Neural cell (in vitro differentiated cells): ENCODE measurements around the gene RASGEF1C. TPM values are rescaled to one million over a fixed set of nuclear protein-coding genes. Genes with fewer than 3 reads are reported as not detected.

Experiments
- H2AFZ ChIP-seq: fragments of 200-600, 300-800 bp; sonication (generic), shearing (Covaris generic); 2 replicates; pipeline ENCODE4 v1.6.0; 2014; ENCODE audit warnings: low read depth, mild to moderate bottlenecking, antibody characterized with exemption, low read length, moderate library complexity
- H3F3A ChIP-seq: fragments of 200-600 bp; shearing (Covaris generic); 2 replicates; pipeline ENCODE4 v1.6.1; 2016; ENCODE audit warnings: mild to moderate bottlenecking, moderate library complexity, mixed read lengths, antibody characterized with exemption, low read length; ENCODE audit not compliant: insufficient read depth, poor library complexity, severe bottlenecking
- H3K27ac ChIP-seq: fragments of 200-600, 300-800 bp; sonication (generic), shearing (Covaris generic); 2 replicates; pipeline ENCODE4 v1.5.1; 2014; ENCODE audit warnings: mild to moderate bottlenecking, low read length, moderate library complexity
- H3K27me3 ChIP-seq: fragments of 300-800, 200-600 bp; sonication (generic), shearing (Covaris generic); 2 replicates; pipeline ENCODE4 v1.6.0; 2014; ENCODE audit warnings: mild to moderate bottlenecking, low read depth, low read length, moderate library complexity; ENCODE audit not compliant: insufficient read depth
- H3K36me3 ChIP-seq: fragments of 300-800, 200-600 bp; sonication (generic), shearing (Covaris generic); 2 replicates; pipeline ENCODE4 v1.5.1; 2014; ENCODE audit warnings: mild to moderate bottlenecking, antibody characterized with exemption, low read length, moderate library complexity; ENCODE audit not compliant: insufficient read depth
- H3K4me2 ChIP-seq: fragments of 300-800, 200-600 bp; sonication (generic), shearing (Covaris generic); 2 replicates; pipeline ENCODE4 v1.6.0; 2014; ENCODE audit warnings: mild to moderate bottlenecking, low read length
- H3K4me3 ChIP-seq: fragments of 300-800, 200-600 bp; sonication (generic), shearing (Covaris generic); 2 replicates; pipeline ENCODE4 v1.5.1; 2014; ENCODE audit warnings: mild to moderate bottlenecking, low read length, moderate library complexity
- H3K79me2 ChIP-seq: fragments of 200-600 bp; shearing (Covaris generic); replicated peaks from 2 replicates; pipeline ENCODE4 v1.6.0; 2014; ENCODE audit warnings: mild to moderate bottlenecking, low read length, moderate library complexity; ENCODE audit not compliant: insufficient read depth
- H3K9ac ChIP-seq: fragments of 300-800, 200-600 bp; sonication (generic), shearing (Covaris generic); 2 replicates; pipeline ENCODE4 v1.6.1; 2016; ENCODE audit warnings: mild to moderate bottlenecking, low read length, mixed read lengths
- H3K9me2 ChIP-seq: fragments of 200-600 bp; shearing (Covaris generic); 2 replicates; pipeline ENCODE4 v1.6.1; 2016; ENCODE audit warnings: mild to moderate bottlenecking, low read length, mixed read lengths; ENCODE audit not compliant: insufficient read depth
- H3K9me3 ChIP-seq: fragments of 200-600, 300-800 bp; sonication (generic), shearing (Covaris generic); 2 replicates; pipeline ENCODE4 v1.6.1; 2016; ENCODE audit warnings: mild to moderate bottlenecking, mixed run types, low read length, moderate library complexity, mixed read lengths
- H4K20me1 ChIP-seq: fragments of 200-600 bp; shearing (Covaris generic); 2 replicates; pipeline ENCODE4 v1.6.1; 2016; ENCODE audit warnings: mild to moderate bottlenecking, mixed run types; ENCODE audit not compliant: insufficient read depth
- CTCF ChIP-seq: fragments of 450-650 bp; IDR thresholded peaks from 2 replicates; pipeline ENCODE4 v1.5.1; 2014; ENCODE audit warnings: antibody characterized with exemption, mild to moderate bottlenecking, moderate library complexity; ENCODE audit not compliant: poor library complexity, severe bottlenecking
- EP300 ChIP-seq: fragments of 450-650 bp; conservative IDR thresholded peaks from 2 replicates; pipeline ENCODE4 v1.6.1; 2014; ENCODE audit warnings: antibody characterized with exemption, mild to moderate bottlenecking, moderate library complexity; ENCODE audit not compliant: poor library complexity, severe bottlenecking
- EZH2 ChIP-seq: fragments of 200-600, 300-800 bp; shearing (Covaris generic), sonication (generic); IDR thresholded peaks from 2 replicates; pipeline ENCODE4 v1.6.1; 2014; ENCODE audit warnings: antibody characterized with exemption, low read length, borderline replicate concordance, mild to moderate bottlenecking; ENCODE audit not compliant: insufficient read depth, poor library complexity, severe bottlenecking
- MXI1 ChIP-seq: fragments of 450-650 bp; conservative IDR thresholded peaks from 2 replicates; pipeline ENCODE4 v1.6.1; 2014; ENCODE audit warnings: antibody characterized with exemption, mild to moderate bottlenecking; ENCODE audit not compliant: poor library complexity, severe bottlenecking
- POLR2AphosphoS5 ChIP-seq: IDR thresholded peaks from 2 replicates; pipeline ENCODE4 v1.6.1; 2012
- RAD21 ChIP-seq: fragments of 450-650 bp; conservative IDR thresholded peaks from 2 replicates; pipeline ENCODE4 v1.6.1; 2014; ENCODE audit warnings: antibody characterized with exemption, mild to moderate bottlenecking, moderate library complexity
- REST ChIP-seq: IDR thresholded peaks from 2 replicates; pipeline ENCODE4 v1.6.1; 2012; ENCODE audit warnings: borderline replicate concordance
- SMC3 ChIP-seq: fragments of 450-650 bp; conservative IDR thresholded peaks from 2 replicates; pipeline ENCODE4 v1.6.1; 2014; ENCODE audit warnings: antibody characterized with exemption, mild to moderate bottlenecking, moderate library complexity; ENCODE audit not compliant: poor library complexity
- TAF1 ChIP-seq: IDR thresholded peaks from 2 replicates; pipeline ENCODE4 v1.6.1; 2012; ENCODE audit warnings: low read depth
- polyA plus RNA-seq: library from polyadenylated mRNA; depleted of rRNA; stranded (reverse); fragments of >200 nt; gene quantifications from 2 replicates; pipeline ENCODE4 v1.2.3, GENCODE V29; 2014

Gene RASGEF1C
- polyA plus RNA-seq, 1 donor from 2014 or later: 5.3 TPM

GRCh38 chr5:180179442-180180420, 29.3 kb downstream of the RASGEF1C start:
- no peak for TF ChIP-seq RAD21
- no peak for TF ChIP-seq CTCF
- TF ChIP-seq SMC3: no peak
- TF ChIP-seq MXI1: no peak
- TF ChIP-seq POLR2AphosphoS5: no peak
- TF ChIP-seq EP300: no peak
- TF ChIP-seq TAF1: no peak
- TF ChIP-seq REST: no peak
- no peak for TF ChIP-seq EZH2
- no peak overlapping the region for H3K27ac ChIP-seq
- H3K9me2 ChIP-seq: no peaks in the 10 kb centered on the region
- no peaks in the 10 kb centered on the region for H3F3A ChIP-seq
- no peaks in the 10 kb centered on the region for H3K9me3 ChIP-seq
- no peak overlapping the region for H2AFZ ChIP-seq
- H4K20me1 ChIP-seq: no peaks in the 10 kb centered on the region
- H3K4me3 ChIP-seq: no peak overlapping the region
- no peaks in the 10 kb centered on the region for H3K27me3 ChIP-seq
- no peaks in the 10 kb centered on the region for H3K36me3 ChIP-seq
- no peak overlapping the region for H3K4me2 ChIP-seq
- H3K79me2 ChIP-seq: no peaks in the 10 kb centered on the region
- no peak overlapping the region for H3K9ac ChIP-seq

GRCh38 chr5:180178531-180179441, 30.2 kb downstream of the RASGEF1C start:
- H3K27ac ChIP-seq: no peak overlapping the region
- H3K4me2 ChIP-seq: no peak overlapping the region
- no peaks in the 10 kb centered on the region for H4K20me1 ChIP-seq
- H3K9me3 ChIP-seq: no peaks in the 10 kb centered on the region
- no peak overlapping the region for H2AFZ ChIP-seq
- TF ChIP-seq TAF1 (no peak), MXI1 (no peak), EP300 (no peak), RAD21 (no peak), POLR2AphosphoS5 (no peak), EZH2 (no peak), SMC3 (no peak), CTCF (no peak), REST (no peak)
- H3K9ac ChIP-seq: no peak overlapping the region
- H3K79me2 ChIP-seq: no peaks in the 10 kb centered on the region
- H3K4me3 ChIP-seq: no peak overlapping the region
- H3K36me3 ChIP-seq: no peaks in the 10 kb centered on the region
- no peaks in the 10 kb centered on the region for H3K9me2 ChIP-seq
- no peaks in the 10 kb centered on the region for H3K27me3 ChIP-seq
- H3F3A ChIP-seq: no peaks in the 10 kb centered on the region
